ENCODE measurements around the gene CELF4.

DNA sequence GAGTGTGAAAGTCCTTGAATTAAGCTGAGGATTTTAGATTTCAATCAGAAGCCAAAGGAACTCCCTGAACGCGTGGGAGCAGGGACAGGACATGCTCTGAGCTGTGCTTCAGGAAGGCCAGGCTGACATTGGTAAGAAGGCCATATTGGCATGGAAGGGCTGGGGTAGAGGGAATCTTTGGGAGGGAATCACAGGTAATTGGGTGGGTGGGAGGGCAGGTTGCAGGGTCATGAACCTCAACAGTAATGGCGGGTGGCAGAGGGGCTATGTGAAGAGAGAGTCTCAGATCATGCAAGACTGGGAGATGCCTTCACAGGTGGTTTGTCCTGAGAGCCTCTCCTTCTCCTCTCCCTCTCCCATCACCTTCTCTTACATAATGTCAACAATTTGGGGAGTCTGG is 18.6 kb upstream of the CELF4 start:
- TF ChIP-seq, protein P1, sequence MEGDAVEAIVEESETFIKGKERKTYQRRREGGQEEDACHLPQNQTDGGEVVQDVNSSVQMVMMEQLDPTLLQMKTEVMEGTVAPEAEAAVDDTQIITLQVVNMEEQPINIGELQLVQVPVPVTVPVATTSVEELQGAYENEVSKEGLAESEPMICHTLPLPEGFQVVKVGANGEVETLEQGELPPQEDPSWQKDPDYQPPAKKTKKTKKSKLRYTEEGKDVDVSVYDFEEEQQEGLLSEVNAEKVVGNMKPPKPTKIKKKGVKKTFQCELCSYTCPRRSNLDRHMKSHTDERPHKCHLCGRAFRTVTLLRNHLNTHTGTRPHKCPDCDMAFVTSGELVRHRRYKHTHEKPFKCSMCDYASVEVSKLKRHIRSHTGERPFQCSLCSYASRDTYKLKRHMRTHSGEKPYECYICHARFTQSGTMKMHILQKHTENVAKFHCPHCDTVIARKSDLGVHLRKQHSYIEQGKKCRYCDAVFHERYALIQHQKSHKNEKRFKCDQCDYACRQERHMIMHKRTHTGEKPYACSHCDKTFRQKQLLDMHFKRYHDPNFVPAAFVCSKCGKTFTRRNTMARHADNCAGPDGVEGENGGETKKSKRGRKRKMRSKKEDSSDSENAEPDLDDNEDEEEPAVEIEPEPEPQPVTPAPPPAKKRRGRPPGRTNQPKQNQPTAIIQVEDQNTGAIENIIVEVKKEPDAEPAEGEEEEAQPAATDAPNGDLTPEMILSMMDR (IDR thresholded peaks at IDR 0.05; ENCODE audit: extremely low read depth in 1 of 2, insufficient read depth in 1 of 2, low read depth in 1 of 2, low read length in 2 of 2): no peak
- TF ChIP-seq POLR2AphosphoS5 (IDR thresholded peaks at IDR 0.05; ENCODE audit: insufficient read depth, low read depth, low read length) (no peak), FOS (IDR thresholded peaks at IDR 0.05; ENCODE audit: borderline replicate concordance, insufficient read depth, low read length) (no peak), EZH2 (IDR thresholded peaks at IDR 0.05; ENCODE audit: borderline replicate concordance, low read depth, low read length, severe bottlenecking) (no peak)
